Adrenal gland (tissue), 5 donors: ENCODE measurements around the gene ANO2.

Source experiments
- POLR2A ChIP-seq, 2 donors: fragments of 450-650 bp; IDR thresholded peaks; one replicate each; pipeline ENCODE4 v1.6.1; 2017; ENCODE audit warnings: antibody characterized with exemption in 2 of 2, mild to moderate bottlenecking in 2 of 2, moderate library complexity in 1 of 2
- TF ChIP-seq, protein P1 (sequence below), 6 experiments: fragments of 450-650 bp in 4 of 6; fragments of 200-600 bp in 2 of 6; sonication (generic) in 1 of 6; IDR thresholded peaks; 1 replicate in 5 of 6; 2 replicates in 1 of 6; pipeline versions ENCODE4 v1.5.1 to v1.8.0; 2016 to 2021; ENCODE audit warnings: antibody characterized with exemption in 6 of 6, mild to moderate bottlenecking in 2 of 6, moderate library complexity in 1 of 6
- donor health status: DM: no; HTN: no; CAD: no.

- no peak for TF ChIP-seq POLR2A (IDR thresholded peaks at IDR 0.05)
- TF ChIP-seq, protein P1, sequence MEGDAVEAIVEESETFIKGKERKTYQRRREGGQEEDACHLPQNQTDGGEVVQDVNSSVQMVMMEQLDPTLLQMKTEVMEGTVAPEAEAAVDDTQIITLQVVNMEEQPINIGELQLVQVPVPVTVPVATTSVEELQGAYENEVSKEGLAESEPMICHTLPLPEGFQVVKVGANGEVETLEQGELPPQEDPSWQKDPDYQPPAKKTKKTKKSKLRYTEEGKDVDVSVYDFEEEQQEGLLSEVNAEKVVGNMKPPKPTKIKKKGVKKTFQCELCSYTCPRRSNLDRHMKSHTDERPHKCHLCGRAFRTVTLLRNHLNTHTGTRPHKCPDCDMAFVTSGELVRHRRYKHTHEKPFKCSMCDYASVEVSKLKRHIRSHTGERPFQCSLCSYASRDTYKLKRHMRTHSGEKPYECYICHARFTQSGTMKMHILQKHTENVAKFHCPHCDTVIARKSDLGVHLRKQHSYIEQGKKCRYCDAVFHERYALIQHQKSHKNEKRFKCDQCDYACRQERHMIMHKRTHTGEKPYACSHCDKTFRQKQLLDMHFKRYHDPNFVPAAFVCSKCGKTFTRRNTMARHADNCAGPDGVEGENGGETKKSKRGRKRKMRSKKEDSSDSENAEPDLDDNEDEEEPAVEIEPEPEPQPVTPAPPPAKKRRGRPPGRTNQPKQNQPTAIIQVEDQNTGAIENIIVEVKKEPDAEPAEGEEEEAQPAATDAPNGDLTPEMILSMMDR (IDR thresholded peaks at IDR 0.05) = no peak
Measured at GRCh38 chr12:5870183-5870582, 74.9 kb downstream of the ANO2 start.
